ENCODE results near the gene LRRN1. TPM values are rescaled to one million over a fixed set of nuclear protein-coding genes. Genes with fewer than 3 reads are reported as not detected.
A peak's percentile ranks its signal among the peaks of the same experiment; 100 is the strongest.

The LRRN1 gene
- total RNA-seq, 4 donors from 2014 or later, result 0.40 to 3.1 (median 1.6) TPM

- H3K36me3 ChIP-seq, result no peaks in the 10 kb centered on the region
- TF ChIP-seq POLR2A (IDR thresholded peaks at IDR 0.05) (no peak), EP300 (IDR thresholded peaks at IDR 0.05) (no peak), POLR2AphosphoS5 (IDR thresholded peaks at IDR 0.05) (no peak)
- H3K27me3 ChIP-seq, result no peaks in the 10 kb centered on the region
- H3K9me3 ChIP-seq, result no peaks in the 10 kb centered on the region
- no peak overlapping the region for H3K27ac ChIP-seq
- no peak overlapping the region for H3K4me3 ChIP-seq
- H3K4me1 ChIP-seq, result no peaks in the 10 kb centered on the region
- ATAC-seq, result no peak
- WGBS, 2 donors (ENCODE audit: low coverage in 1 of 2), result 80% methylated on average over 1 of the region's 1 CpG; no CpG with 5 or more reads in 1 of the 2 donors
Measured at GRCh38 chr3:3792391-3792790, 6.8 kb upstream of the LRRN1 start.

- Histone ChIP-seq H3K27me3 (peaks cover 10% of the 10 kb centered on the region), H3K4me1 (peaks cover 0 to 28% (median 10%) of the 10 kb centered on the region in 3 donors), H3K36me3 (no peaks in the 10 kb centered on the region), H3K4me3 (peak overlapping the region; percentile 36 to 60), H3K27ac (peak overlapping the region in 2 of 4 donors; percentile 51 to 60), H3K9me3 (no peaks in the 10 kb centered on the region)
- no peak for ATAC-seq
- TF ChIP-seq EP300 (IDR thresholded peaks at IDR 0.05), result no peak
- TF ChIP-seq POLR2AphosphoS5 (IDR thresholded peaks at IDR 0.05), result no peak
- TF ChIP-seq CTCF (IDR thresholded peaks at IDR 0.05), result no peak
- no peak for TF ChIP-seq POLR2A (IDR thresholded peaks at IDR 0.05)
- 3% methylated on average over 5 of the region's 37 CpGs; no CpG with 5 or more reads in 1 of the 2 donors for WGBS, 2 donors (ENCODE audit: low coverage in 1 of 2)
Measured at GRCh38 chr3:3798631-3799113, 559 bp upstream of the LRRN1 start.

- Histone ChIP-seq H3K36me3 (no peaks in the 10 kb centered on the region), H3K4me1 (peaks cover 0 to 28% (median 10%) of the 10 kb centered on the region in 3 donors), H3K27me3 (peaks cover 13% of the 10 kb centered on the region), H3K4me3 (peak overlapping the region; percentile 36 to 60), H3K27ac (peak overlapping the region in 2 of 4 donors; percentile 51 to 60), H3K9me3 (no peaks in the 10 kb centered on the region)
- WGBS, 2 donors (ENCODE audit: low coverage in 1 of 2), result 0 to 3% methylated on average over 11 to 18 of the region's 19 CpGs
- ATAC-seq, result no peak
- TF ChIP-seq CTCF (IDR thresholded peaks at IDR 0.05) (no peak), POLR2A (IDR thresholded peaks at IDR 0.05) (no peak), EP300 (IDR thresholded peaks at IDR 0.05) (no peak)
Measured at GRCh38 chr3:3800080-3800455, 837 bp downstream of the LRRN1 start.

GRCh38 chr3:3800685-3801493 lies 1.7 kb downstream of the LRRN1 start:
- no peaks in the 10 kb centered on the region for H3K9me3 ChIP-seq
- TF ChIP-seq POLR2A (IDR thresholded peaks at IDR 0.05) (no peak), CTCF (IDR thresholded peaks at IDR 0.05) (no peak), POLR2AphosphoS5 (IDR thresholded peaks at IDR 0.05) (no peak), EP300 (IDR thresholded peaks at IDR 0.05) (no peak)
- peaks cover 14% of the 10 kb centered on the region for H3K27me3 ChIP-seq
- WGBS, 2 donors (ENCODE audit: low coverage in 1 of 2), result 5 to 6% methylated on average over 5 to 8 of the region's 53 CpGs
- H3K4me3 ChIP-seq, result peak overlapping the region; percentile 36 to 60
- H3K27ac ChIP-seq, result peak overlapping the region in 1 of 4 donors; percentile 34
- ATAC-seq, result peak; percentile 50
- peaks cover 0 to 28% (median 10%) of the 10 kb centered on the region in 3 donors for H3K4me1 ChIP-seq
- H3K36me3 ChIP-seq, result no peaks in the 10 kb centered on the region

- peaks cover 14% of the 10 kb centered on the region for H3K27me3 ChIP-seq
- H3K4me3 ChIP-seq, result peak overlapping the region in 1 of 2 donors; percentile 60
- ATAC-seq, result no peak
Measured at GRCh38 chr3:3801494-3801841, 2.2 kb downstream of the LRRN1 start.

More at GRCh38 chr3:3801494-3801841, 2.2 kb downstream of the LRRN1 start:
- peaks cover 0 to 28% (median 10%) of the 10 kb centered on the region in 3 donors for H3K4me1 ChIP-seq
- TF ChIP-seq POLR2A (IDR thresholded peaks at IDR 0.05) (no peak), CTCF (IDR thresholded peaks at IDR 0.05) (no peak), POLR2AphosphoS5 (IDR thresholded peaks at IDR 0.05) (no peak), EP300 (IDR thresholded peaks at IDR 0.05) (no peak)
- no peaks in the 10 kb centered on the region for H3K36me3 ChIP-seq
- H3K27ac ChIP-seq, result no peak overlapping the region
- H3K9me3 ChIP-seq, result no peaks in the 10 kb centered on the region
- whole genome bisulfite sequencing, 2 donors (ENCODE audit: low coverage in 1 of 2), result 69 to 72% methylated on average over 3 to 4 of the region's 4 CpGs
